HepG2 (cell line): ENCODE results near the gene ARIH2. TPM values are rescaled to one million over a fixed set of nuclear protein-coding genes. Genes with fewer than 3 reads are reported as not detected.

Experiments used
- GABPA ChIP-seq, 2 experiments: IDR thresholded peaks; 2 replicates each; pipeline ENCODE4 v1.6.1; 2011 to 2016; ENCODE audit warnings: low read depth in 2 of 2, low read length in 1 of 2, missing biosample characterization in 1 of 2, missing genetic modification characterization in 1 of 2
- HOXA9 ChIP-seq: sonication (generic); formaldehyde crosslinking; IDR thresholded peaks from 2 replicates; pipeline ENCODE4 v1.8.1; 2022; ENCODE audit warnings: missing genetic modification reagents, mild to moderate bottlenecking, moderate library complexity, borderline replicate concordance
- PRPF4 ChIP-seq: fragments of 200-400 bp; formaldehyde crosslinking; IDR thresholded peaks from 2 replicates; pipeline ENCODE4 v1.6.1; 2016; ENCODE audit warnings: low read length, low read depth; ENCODE audit not compliant: poor library complexity, severe bottlenecking
- TBX3 ChIP-seq: fragments of 450-650 bp; IDR thresholded peaks from 2 replicates; pipeline ENCODE4 v1.6.1; 2017; ENCODE audit warnings: antibody characterized with exemption, mild to moderate bottlenecking, inconsistent platforms, borderline replicate concordance
- TSC22D2 ChIP-seq: sonication (generic); formaldehyde crosslinking; IDR thresholded peaks from 2 replicates; pipeline ENCODE4 v1.5.1; 2020; ENCODE audit warnings: missing genetic modification reagents, mild to moderate bottlenecking, borderline replicate concordance
- ZBTB42 ChIP-seq: sonication (generic); formaldehyde crosslinking; IDR thresholded peaks from 2 replicates; pipeline ENCODE4 v1.5.0; 2020; ENCODE audit warnings: mild to moderate bottlenecking, missing genetic modification reagents
- ZBTB43 ChIP-seq: sonication (generic); formaldehyde crosslinking; conservative IDR thresholded peaks from 2 replicates; pipeline ENCODE4 v1.4.0; 2020; ENCODE audit warnings: missing genetic modification reagents
- ZNF264 ChIP-seq: sonication (generic); formaldehyde crosslinking; IDR thresholded peaks from 2 replicates; pipeline ENCODE4 v1.4.0; 2020; ENCODE audit warnings: missing genetic modification reagents
- ZNF275 ChIP-seq: sonication (generic); formaldehyde crosslinking; IDR thresholded peaks from 2 replicates; pipeline ENCODE4 v1.8.0; 2022; ENCODE audit warnings: missing genetic modification reagents, mild to moderate bottlenecking, inconsistent platforms, borderline replicate concordance
- polyA plus RNA-seq, 8 experiments: library from polyadenylated mRNA; depleted of rRNA in 3 of 8; stranded (reverse) in 7 of 8; unstranded in 1 of 8; fragments of >200 nt; fragmentation: Illumina TruSeq in 4 of 8; extraction: Trizol in 4 of 8; gene quantifications; 2 replicates each; pipeline versions ENCODE4 v1.2.1 to v1.2.3, GENCODE V29; 2011 to 2016; ENCODE audit warnings: low read depth in 4 of 8, missing spikeins in 1 of 8, mixed read lengths in 1 of 8; ENCODE audit not compliant: insufficient read depth in 1 of 8
- total RNA-seq, 5 experiments: library from RNA; depleted of rRNA; stranded (reverse); fragments of >200 nt; fragmentation: Illumina TruSeq; extraction: Trizol; gene quantifications; 2 replicates each; pipeline ENCODE4 v1.2.3, GENCODE V29; 2016; ENCODE audit warnings: low read depth in 1 of 5
- TF ChIP-seq, protein P1 (sequence below): sonication (generic); formaldehyde crosslinking; IDR thresholded peaks from 2 replicates; pipeline ENCODE4 v1.4.0; 2020; ENCODE audit warnings: missing genetic modification reagents

Gene ARIH2
- total and polyA plus RNA-seq, 2 of the 13 experiments (the other 11 are each of a cell fraction or from before 2014, with no cell fraction given): 64.8 to 83.3 TPM

GRCh38 chr3:48989796-48990635 is 71.4 kb downstream of the ARIH2 start, which contains the start of gene P4HTM (continued):
- TF ChIP-seq, protein P1, sequence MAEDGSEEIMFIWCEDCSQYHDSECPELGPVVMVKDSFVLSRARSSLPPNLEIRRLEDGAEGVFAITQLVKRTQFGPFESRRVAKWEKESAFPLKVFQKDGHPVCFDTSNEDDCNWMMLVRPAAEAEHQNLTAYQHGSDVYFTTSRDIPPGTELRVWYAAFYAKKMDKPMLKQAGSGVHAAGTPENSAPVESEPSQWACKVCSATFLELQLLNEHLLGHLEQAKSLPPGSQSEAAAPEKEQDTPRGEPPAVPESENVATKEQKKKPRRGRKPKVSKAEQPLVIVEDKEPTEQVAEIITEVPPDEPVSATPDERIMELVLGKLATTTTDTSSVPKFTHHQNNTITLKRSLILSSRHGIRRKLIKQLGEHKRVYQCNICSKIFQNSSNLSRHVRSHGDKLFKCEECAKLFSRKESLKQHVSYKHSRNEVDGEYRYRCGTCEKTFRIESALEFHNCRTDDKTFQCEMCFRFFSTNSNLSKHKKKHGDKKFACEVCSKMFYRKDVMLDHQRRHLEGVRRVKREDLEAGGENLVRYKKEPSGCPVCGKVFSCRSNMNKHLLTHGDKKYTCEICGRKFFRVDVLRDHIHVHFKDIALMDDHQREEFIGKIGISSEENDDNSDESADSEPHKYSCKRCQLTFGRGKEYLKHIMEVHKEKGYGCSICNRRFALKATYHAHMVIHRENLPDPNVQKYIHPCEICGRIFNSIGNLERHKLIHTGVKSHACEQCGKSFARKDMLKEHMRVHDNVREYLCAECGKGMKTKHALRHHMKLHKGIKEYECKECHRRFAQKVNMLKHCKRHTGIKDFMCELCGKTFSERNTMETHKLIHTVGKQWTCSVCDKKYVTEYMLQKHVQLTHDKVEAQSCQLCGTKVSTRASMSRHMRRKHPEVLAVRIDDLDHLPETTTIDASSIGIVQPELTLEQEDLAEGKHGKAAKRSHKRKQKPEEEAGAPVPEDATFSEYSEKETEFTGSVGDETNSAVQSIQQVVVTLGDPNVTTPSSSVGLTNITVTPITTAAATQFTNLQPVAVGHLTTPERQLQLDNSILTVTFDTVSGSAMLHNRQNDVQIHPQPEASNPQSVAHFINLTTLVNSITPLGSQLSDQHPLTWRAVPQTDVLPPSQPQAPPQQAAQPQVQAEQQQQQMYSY (CRISPR knock-in tag): no peak
- no peak for TF ChIP-seq ZBTB43 (CRISPR knock-in tag)
- no peak for TF ChIP-seq PRPF4
- TF ChIP-seq GABPA (IDR thresholded peaks at IDR 0.05; ENCODE audit: low read depth, low read length): no peak
- no peak for TF ChIP-seq GABPA (CRISPR knock-in tag; IDR thresholded peaks at IDR 0.05; ENCODE audit: low read depth)
- TF ChIP-seq ZNF275 (CRISPR knock-in tag): no peak
- TF ChIP-seq ZNF264 (CRISPR knock-in tag): no peak
- TF ChIP-seq TSC22D2 (CRISPR knock-in tag): no peak
- no peak for TF ChIP-seq ZBTB42 (CRISPR knock-in tag)
- no peak for TF ChIP-seq TBX3
- no peak for TF ChIP-seq HOXA9
